BLaER1 (cell line): ENCODE data around the gene FIZ1.

Experiments used
- H3K27ac ChIP-seq: shearing (Covaris generic); formaldehyde crosslinking; 2 replicates; pipeline ENCODE4 v1.8.1; 2022
- H3K27me3 ChIP-seq: shearing (Covaris generic); formaldehyde crosslinking; 2 replicates; pipeline ENCODE4 v1.8.1; 2022
- H3K36me3 ChIP-seq: shearing (Covaris generic); formaldehyde crosslinking; 2 replicates; pipeline ENCODE4 v1.8.1; 2022
- H3K4me1 ChIP-seq: shearing (Covaris generic); formaldehyde crosslinking; 2 replicates; pipeline ENCODE4 v1.8.1; 2022
- H3K4me2 ChIP-seq: shearing (Covaris generic); formaldehyde crosslinking; 2 replicates; pipeline ENCODE4 v1.8.1; 2022
- H3K4me3 ChIP-seq: shearing (Covaris generic); formaldehyde crosslinking; 2 replicates; pipeline ENCODE4 v1.8.1; 2022
- H3K9ac ChIP-seq: shearing (Covaris generic); formaldehyde crosslinking; 2 replicates; pipeline ENCODE4 v1.8.1; 2022
- H3K9me3 ChIP-seq: shearing (Covaris generic); formaldehyde crosslinking; 2 replicates; pipeline ENCODE4 v1.8.1; 2022
- H4K20me1 ChIP-seq: shearing (Covaris generic); formaldehyde crosslinking; 2 replicates; pipeline ENCODE4 v1.8.1; 2022
- Cebpa-rat ChIP-seq: shearing (Covaris generic); IDR thresholded peaks from 2 replicates; pipeline ENCODE4 v1.8.1; 2022

Gene FIZ1

DNA sequence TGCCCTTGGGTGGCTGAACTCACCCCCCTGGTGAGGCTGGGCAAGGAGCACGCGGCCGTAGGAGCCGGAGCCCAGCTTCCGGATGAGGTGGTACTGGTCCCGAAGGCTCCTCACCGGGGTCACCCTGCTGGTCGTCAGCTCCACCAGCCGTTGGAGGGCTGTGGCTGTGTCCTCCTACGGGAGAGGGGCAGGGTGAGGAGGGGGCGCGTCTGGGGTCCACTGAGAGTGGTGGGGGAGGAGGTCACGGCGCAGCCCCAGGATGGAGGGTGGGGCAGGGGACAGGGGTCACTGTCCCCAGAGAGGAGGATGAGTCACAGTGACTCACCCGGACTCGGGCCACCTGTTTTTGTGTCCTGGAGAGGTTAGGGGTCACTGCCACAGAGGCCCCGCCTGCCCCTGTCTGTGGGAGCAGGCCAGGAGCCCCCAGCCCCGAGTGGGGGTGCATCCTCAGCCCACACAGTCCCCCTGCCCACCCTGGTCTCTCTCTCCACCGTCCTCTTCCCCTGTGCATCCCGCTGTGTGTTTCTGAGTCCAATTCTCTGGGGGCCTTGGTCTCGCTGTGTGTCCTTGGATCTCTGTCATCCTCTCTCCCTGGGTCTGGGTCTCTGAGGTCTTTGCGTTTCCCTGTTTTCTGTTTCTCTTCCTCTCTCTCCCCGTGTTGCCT is 54.4 kb downstream of the FIZ1 start:
- peak overlapping the region; percentile 95 for H3K27ac ChIP-seq
- H3K4me3 ChIP-seq = no peak overlapping the region
- H3K9ac ChIP-seq = peak overlapping the region; percentile 81
- H3K4me2 ChIP-seq = peak overlapping the region; percentile 85
- no peaks in the 10 kb centered on the region for H4K20me1 ChIP-seq
- no peaks in the 10 kb centered on the region for H3K36me3 ChIP-seq
- no peaks in the 10 kb centered on the region for H3K27me3 ChIP-seq
- TF ChIP-seq Cebpa-rat = no peak
- H3K4me1 ChIP-seq = peaks cover 56% of the 10 kb centered on the region
- no peaks in the 10 kb centered on the region for H3K9me3 ChIP-seq

DNA sequence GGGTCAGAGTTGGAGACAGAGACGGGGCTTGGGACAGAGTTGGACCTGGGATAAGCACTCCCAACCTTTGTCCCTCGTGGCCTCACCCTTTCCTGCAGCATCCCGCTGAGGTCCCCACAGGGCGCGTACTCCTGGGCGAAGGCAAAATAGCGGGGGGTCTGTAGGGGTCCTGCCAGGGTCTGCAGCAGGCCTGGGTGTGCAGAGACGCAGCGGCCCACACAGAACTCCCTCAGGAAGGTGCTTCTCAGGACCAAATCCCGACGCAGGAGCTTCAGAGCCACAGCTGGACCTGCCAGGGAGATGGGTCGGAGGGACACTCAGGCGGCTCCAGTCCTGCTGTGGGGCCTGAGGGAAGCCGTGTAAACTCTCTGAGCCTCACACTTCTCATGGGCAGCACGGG is 55.3 kb downstream of the FIZ1 start:
- Histone ChIP-seq H3K27me3 (no peaks in the 10 kb centered on the region), H3K4me2 (no peak overlapping the region), H3K27ac (no peak overlapping the region), H3K4me1 (peaks cover 47% of the 10 kb centered on the region), H3K9ac (no peak overlapping the region), H3K36me3 (no peaks in the 10 kb centered on the region), H3K4me3 (no peak overlapping the region), H3K9me3 (no peaks in the 10 kb centered on the region), H4K20me1 (no peaks in the 10 kb centered on the region)
- no peak for TF ChIP-seq Cebpa-rat

DNA sequence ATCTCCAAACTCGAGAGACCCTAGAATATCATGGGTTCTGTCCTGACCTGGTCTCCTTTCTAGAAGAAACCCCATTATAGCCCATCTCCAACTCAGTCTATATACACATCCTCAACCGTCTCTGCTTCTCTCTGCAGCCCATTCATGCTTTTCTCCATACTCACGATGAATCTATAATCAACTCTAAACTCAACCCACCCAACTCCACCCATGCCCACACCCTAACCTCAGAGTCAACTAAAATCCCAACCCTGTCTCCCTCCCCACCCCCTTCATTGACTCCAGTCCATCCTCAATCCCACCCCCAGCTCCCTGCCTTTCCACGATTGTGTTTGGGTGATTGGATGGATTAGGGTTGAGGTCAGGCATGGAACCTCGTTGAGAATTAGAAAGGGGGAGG is 55.8 kb downstream of the FIZ1 start:
- Histone ChIP-seq H3K9ac (no peak overlapping the region), H3K27ac (no peak overlapping the region), H3K4me3 (no peak overlapping the region), H4K20me1 (no peaks in the 10 kb centered on the region), H3K4me2 (no peak overlapping the region), H3K9me3 (no peaks in the 10 kb centered on the region), H3K36me3 (no peaks in the 10 kb centered on the region), H3K4me1 (peaks cover 42% of the 10 kb centered on the region), H3K27me3 (no peaks in the 10 kb centered on the region)
- TF ChIP-seq Cebpa-rat = no peak

DNA sequence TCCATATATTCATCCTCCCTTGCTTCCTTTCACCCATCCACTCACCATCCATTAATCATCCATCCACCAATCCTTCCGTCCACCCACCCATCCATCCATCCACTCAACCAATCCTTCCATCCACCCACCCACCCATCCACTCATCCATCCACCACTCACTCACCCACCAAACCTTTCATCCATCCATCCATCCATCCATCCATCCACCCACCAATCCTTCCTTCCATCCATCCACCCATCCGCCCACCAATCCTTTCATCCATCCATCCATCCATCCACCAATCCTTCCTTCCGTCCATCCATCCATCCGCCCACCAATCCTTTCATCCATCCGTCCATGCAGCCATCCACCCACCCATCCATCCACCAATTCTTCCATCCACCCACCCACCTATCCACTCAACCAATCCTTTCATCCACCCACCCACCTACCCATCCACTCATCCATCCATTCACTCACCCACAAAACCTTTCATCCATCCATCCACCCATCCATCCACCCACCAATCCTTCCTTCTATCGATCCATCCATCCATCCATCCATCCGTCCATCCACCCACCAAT is 56.9 kb downstream of the FIZ1 start:
- Histone ChIP-seq H4K20me1 (no peaks in the 10 kb centered on the region), H3K9ac (no peak overlapping the region), H3K27me3 (no peaks in the 10 kb centered on the region), H3K27ac (no peak overlapping the region), H3K4me2 (no peak overlapping the region), H3K36me3 (no peaks in the 10 kb centered on the region), H3K4me3 (no peak overlapping the region), H3K9me3 (no peaks in the 10 kb centered on the region), H3K4me1 (peaks cover 31% of the 10 kb centered on the region)
- TF ChIP-seq Cebpa-rat = no peak
